Stomach smooth muscle (tissue), 2 donors: Measurements from ENCODE around the gene EXOSC5.
"Not testable (repeated sequence)": the region's sequence is repeated elsewhere in the genome, so short reads cannot be mapped to it uniquely, and the experiment has no call there.

Experiments
- H3K27ac ChIP-seq: one replicate; pipeline ENCODE4 v1.7.0; 2013; ENCODE audit warnings: mild to moderate bottlenecking, low read length, inconsistent platforms
- H3K27me3 ChIP-seq, 2 donors: one replicate each; pipeline ENCODE4 v1.7.0; 2013; ENCODE audit warnings: low read length in 2 of 2; ENCODE audit not compliant: insufficient read depth in 2 of 2, control insufficient read depth in 1 of 2
- H3K36me3 ChIP-seq, 2 donors: one replicate each; pipeline ENCODE4 v1.7.0; 2013; ENCODE audit warnings: low read length in 2 of 2; ENCODE audit not compliant: control insufficient read depth in 2 of 2, insufficient read depth in 2 of 2
- H3K4me1 ChIP-seq: one replicate; pipeline ENCODE4 v1.7.0; 2013; ENCODE audit warnings: low read length; ENCODE audit not compliant: control insufficient read depth, insufficient read depth
- H3K4me3 ChIP-seq, 2 donors: one replicate each; pipeline ENCODE4 v1.7.0; 2013; ENCODE audit warnings: low read length in 2 of 2
- H3K9ac ChIP-seq, 2 donors: one replicate each; pipeline ENCODE4 v1.7.0; 2013; ENCODE audit warnings: low read length in 2 of 2, mild to moderate bottlenecking in 1 of 2
- H3K9me3 ChIP-seq, 2 donors: one replicate each; pipeline ENCODE4 v1.7.0; 2013; ENCODE audit warnings: low read length in 2 of 2; ENCODE audit not compliant: control insufficient read depth in 2 of 2
- donor health status: healthy.
- donor health status: Pancreatic carcinoma.

EXOSC5 gene

GRCh38 chr19:41415154-41415571 is 18.0 kb upstream of the EXOSC5 start:
- Histone ChIP-seq H3K9me3 (no peaks in the 10 kb centered on the region), H3K4me1 (peaks cover 2% of the 10 kb centered on the region), H3K9ac (no peak overlapping the region), H3K27me3 (no peaks in the 10 kb centered on the region), H3K36me3 (peaks cover 48 to 58% of the 10 kb centered on the region in 2 donors), H3K27ac (no peak overlapping the region), H3K4me3 (no peak overlapping the region)

GRCh38 chr19:41414461-41414860 is 17.3 kb upstream of the EXOSC5 start:
- no peak overlapping the region for H3K4me3 ChIP-seq
- H3K27ac ChIP-seq, result no peak overlapping the region
- H3K36me3 ChIP-seq, result peaks cover 43 to 55% of the 10 kb centered on the region in 2 donors
- no peaks in the 10 kb centered on the region for H3K27me3 ChIP-seq
- H3K4me1 ChIP-seq, result peaks cover 2% of the 10 kb centered on the region
- H3K9ac ChIP-seq, result no peak overlapping the region
- H3K9me3 ChIP-seq, result no peaks in the 10 kb centered on the region

- H3K27me3 ChIP-seq, result no peaks in the 10 kb centered on the region
- no peaks in the 10 kb centered on the region for H3K9me3 ChIP-seq
- H3K9ac ChIP-seq, result no peak overlapping the region
- H3K36me3 ChIP-seq, result peaks cover 40 to 51% of the 10 kb centered on the region in 2 donors
- H3K27ac ChIP-seq, result no peak overlapping the region
- H3K4me1 ChIP-seq, result peaks cover 7% of the 10 kb centered on the region
- H3K4me3 ChIP-seq, result no peak overlapping the region
Observed at GRCh38 chr19:41413947-41414346, 16.8 kb upstream of the EXOSC5 start.

GRCh38 chr19:41412953-41413352 is 15.8 kb upstream of the EXOSC5 start:
- no peak overlapping the region for H3K27ac ChIP-seq
- H3K4me3 ChIP-seq, result no peak overlapping the region
- H3K36me3 ChIP-seq, result peaks cover 37 to 44% of the 10 kb centered on the region in 2 donors
- no peaks in the 10 kb centered on the region for H3K9me3 ChIP-seq
- H3K9ac ChIP-seq, result no peak overlapping the region
- H3K27me3 ChIP-seq, result no peaks in the 10 kb centered on the region
- peaks cover 9% of the 10 kb centered on the region for H3K4me1 ChIP-seq

GRCh38 chr19:41411968-41412265 is 14.8 kb upstream of the EXOSC5 start:
- Histone ChIP-seq H3K36me3 (peaks cover 33 to 40% of the 10 kb centered on the region in 2 donors), H3K4me1 (peaks cover 10% of the 10 kb centered on the region), H3K9me3 (no peaks in the 10 kb centered on the region), H3K4me3 (no peak overlapping the region), H3K9ac (no peak overlapping the region), H3K27ac (no peak overlapping the region), H3K27me3 (no peaks in the 10 kb centered on the region)

- Histone ChIP-seq H3K4me1 (peaks cover 10% of the 10 kb centered on the region), H3K9me3 (no peaks in the 10 kb centered on the region), H3K9ac (no peak overlapping the region), H3K36me3 (peaks cover 29 to 36% of the 10 kb centered on the region in 2 donors), H3K27me3 (no peaks in the 10 kb centered on the region), H3K27ac (no peak overlapping the region), H3K4me3 (no peak overlapping the region)
Observed at GRCh38 chr19:41411100-41411967, 14.2 kb upstream of the EXOSC5 start.

GRCh38 chr19:41410336-41411054 is 13.3 kb upstream of the EXOSC5 start:
- no peak overlapping the region for H3K9ac ChIP-seq
- no peak overlapping the region for H3K4me3 ChIP-seq
- H3K27ac ChIP-seq, result no peak overlapping the region
- no peaks in the 10 kb centered on the region for H3K9me3 ChIP-seq
- peaks cover 14% of the 10 kb centered on the region for H3K4me1 ChIP-seq
- peaks cover 29 to 32% of the 10 kb centered on the region in 2 donors for H3K36me3 ChIP-seq
- no peaks in the 10 kb centered on the region for H3K27me3 ChIP-seq

- Histone ChIP-seq H3K4me3 (no peak overlapping the region), H3K9ac (peak overlapping the region in 1 of 2 donors; percentile 29), H3K4me1 (peaks cover 14% of the 10 kb centered on the region), H3K36me3 (peaks cover 20 to 25% of the 10 kb centered on the region in 2 donors), H3K27ac (peak overlapping the region; percentile 11), H3K9me3 (no peaks in the 10 kb centered on the region), H3K27me3 (no peaks in the 10 kb centered on the region)
Observed at GRCh38 chr19:41409288-41409687, 12.1 kb upstream of the EXOSC5 start.

GRCh38 chr19:41408846-41409245 is 11.7 kb upstream of the EXOSC5 start:
- H3K9ac ChIP-seq, H3K27ac ChIP-seq, H3K4me3 ChIP-seq, H3K27me3 ChIP-seq, H3K9me3 ChIP-seq: not testable (repeated sequence)
- H3K4me1 ChIP-seq, result peaks cover 14% of the 10 kb centered on the region
- peaks cover 16 to 20% of the 10 kb centered on the region in 2 donors for H3K36me3 ChIP-seq

- Histone ChIP-seq H3K27ac (no peak overlapping the region), H3K27me3 (no peaks in the 10 kb centered on the region), H3K4me3 (no peak overlapping the region), H3K9ac (no peak overlapping the region), H3K9me3 (no peaks in the 10 kb centered on the region), H3K36me3 (peaks cover 10 to 16% of the 10 kb centered on the region in 2 donors), H3K4me1 (peaks cover 14% of the 10 kb centered on the region)
Observed at GRCh38 chr19:41408256-41408655, 11.1 kb upstream of the EXOSC5 start.

GRCh38 chr19:41407271-41407670 is 10.1 kb upstream of the EXOSC5 start:
- Histone ChIP-seq H3K4me1 (peaks cover 14% of the 10 kb centered on the region), H3K4me3 (no peak overlapping the region), H3K9ac (no peak overlapping the region), H3K36me3 (peaks cover 12% of the 10 kb centered on the region in 2 donors), H3K9me3 (no peaks in the 10 kb centered on the region), H3K27ac (no peak overlapping the region), H3K27me3 (no peaks in the 10 kb centered on the region)
